Subcutaneous abdominal adipose tissue (tissue), 5 donors: ENCODE measurements around the gene IGFBP7.
"Not testable (repeated sequence)": the region's sequence is repeated elsewhere in the genome, so short reads cannot be mapped to it uniquely, and the experiment has no call there.

Experiments used
- H3K27ac ChIP-seq: one replicate; pipeline ENCODE4 v1.7.0; 2013; ENCODE audit warnings: low read depth, mild to moderate bottlenecking, inconsistent platforms, low read length, moderate library complexity
- H3K27me3 ChIP-seq, 5 donors: one replicate each; pipeline ENCODE4 v1.7.0; 2013; ENCODE audit warnings: low read length in 5 of 5, inconsistent platforms in 1 of 5; ENCODE audit not compliant: control insufficient read depth in 5 of 5, insufficient read depth in 4 of 5
- H3K36me3 ChIP-seq, 5 donors: one replicate each; pipeline ENCODE4 v1.7.0; 2013; ENCODE audit warnings: low read length in 5 of 5; ENCODE audit not compliant: control insufficient read depth in 5 of 5, insufficient read depth in 5 of 5
- H3K4me1 ChIP-seq, 5 donors: one replicate each; pipeline ENCODE4 v1.7.0; 2013; ENCODE audit warnings: low read length in 5 of 5, mild to moderate bottlenecking in 3 of 5, moderate library complexity in 1 of 5; ENCODE audit not compliant: control insufficient read depth in 5 of 5, insufficient read depth in 5 of 5
- H3K4me3 ChIP-seq, 5 donors: one replicate each; pipeline ENCODE4 v1.7.0; 2013; ENCODE audit warnings: low read length in 5 of 5, low read depth in 1 of 5
- H3K9ac ChIP-seq, 5 donors: one replicate each; pipeline ENCODE4 v1.7.0; 2013; ENCODE audit warnings: low read length in 5 of 5, mild to moderate bottlenecking in 4 of 5, moderate library complexity in 3 of 5
- H3K9me3 ChIP-seq, 5 donors: one replicate each; pipeline ENCODE4 v1.7.0; 2013; ENCODE audit warnings: low read length in 5 of 5; ENCODE audit not compliant: control insufficient read depth in 5 of 5
- donor health status: healthy.
- donor health status: healthy.
- donor health status: healthy.
- donor health status: healthy.
- donor health status: healthy.

The IGFBP7 gene

GRCh38 chr4:57064811-57065711, 45.1 kb downstream of the IGFBP7 start:
- Histone ChIP-seq H3K36me3 (peaks cover 0 to 5% (median 0%) of the 10 kb centered on the region in 5 donors), H3K9me3 (no peaks in the 10 kb centered on the region), H3K9ac (peak overlapping the region in 1 of 5 donors; percentile 39), H3K4me1 (peaks cover 2 to 27% (median 11%) of the 10 kb centered on the region in 5 donors), H3K4me3 (peak overlapping the region in 3 of 5 donors; percentile 10 to 27 (median 13)), H3K27ac (peak overlapping the region; percentile 37), H3K27me3 (no peaks in the 10 kb centered on the region)

GRCh38 chr4:57064120-57064519, 46.1 kb downstream of the IGFBP7 start:
- H3K27ac ChIP-seq: no peak overlapping the region
- H3K4me3 ChIP-seq: no peak overlapping the region
- peaks cover 0 to 5% (median 0%) of the 10 kb centered on the region in 5 donors for H3K36me3 ChIP-seq
- H3K4me1 ChIP-seq: peaks cover 2 to 27% (median 11%) of the 10 kb centered on the region in 5 donors
- no peaks in the 10 kb centered on the region for H3K27me3 ChIP-seq
- no peaks in the 10 kb centered on the region for H3K9me3 ChIP-seq
- no peak overlapping the region for H3K9ac ChIP-seq

GRCh38 chr4:57063518-57063917, 46.7 kb downstream of the IGFBP7 start:
- H3K9ac ChIP-seq: no peak overlapping the region
- no peaks in the 10 kb centered on the region for H3K9me3 ChIP-seq
- H3K27me3 ChIP-seq: no peaks in the 10 kb centered on the region
- H3K36me3 ChIP-seq: peaks cover 0 to 5% (median 0%) of the 10 kb centered on the region in 5 donors
- no peak overlapping the region for H3K27ac ChIP-seq
- H3K4me3 ChIP-seq: no peak overlapping the region
- peaks cover 2 to 27% (median 11%) of the 10 kb centered on the region in 5 donors for H3K4me1 ChIP-seq

- H3K27ac ChIP-seq: no peak overlapping the region
These were observed 48.8 kb downstream of the IGFBP7 start for GRCh38 chr4:57061395-57061794.

GRCh38 chr4:57060717-57061067, 49.5 kb downstream of the IGFBP7 start:
- H3K36me3 ChIP-seq, H3K9ac ChIP-seq, H3K27me3 ChIP-seq, H3K4me3 ChIP-seq, H3K27ac ChIP-seq, H3K9me3 ChIP-seq: not testable (repeated sequence)
- peaks cover 2 to 27% (median 10%) of the 10 kb centered on the region in 5 donors for H3K4me1 ChIP-seq

More at GRCh38 chr4:57061395-57061794, 48.8 kb downstream of the IGFBP7 start:
- Histone ChIP-seq H3K4me1 (peaks cover 2 to 31% (median 11%) of the 10 kb centered on the region in 5 donors), H3K9ac (no peak overlapping the region), H3K4me3 (no peak overlapping the region), H3K27me3 (peaks cover 0 to 2% (median 0%) of the 10 kb centered on the region in 5 donors), H3K9me3 (no peaks in the 10 kb centered on the region), H3K36me3 (peaks cover 0 to 3% (median 0%) of the 10 kb centered on the region in 5 donors)

- Histone ChIP-seq H3K27ac (no peak overlapping the region), H3K4me3 (no peak overlapping the region), H3K27me3 (peaks cover 0 to 3% (median 0%) of the 10 kb centered on the region in 5 donors), H3K9me3 (no peaks in the 10 kb centered on the region), H3K9ac (no peak overlapping the region), H3K4me1 (peaks cover 2 to 21% (median 5%) of the 10 kb centered on the region in 5 donors), H3K36me3 (no peaks in the 10 kb centered on the region)
These were observed 50.1 kb downstream of the IGFBP7 start for GRCh38 chr4:57059890-57060716.

GRCh38 chr4:57055886-57056285, 54.3 kb downstream of the IGFBP7 start:
- Histone ChIP-seq H3K9ac (no peak overlapping the region), H3K36me3 (no peaks in the 10 kb centered on the region), H3K4me3 (no peak overlapping the region), H3K4me1 (peaks cover 0 to 26% (median 6%) of the 10 kb centered on the region in 5 donors), H3K27me3 (peaks cover 0 to 3% (median 0%) of the 10 kb centered on the region in 5 donors), H3K27ac (no peak overlapping the region), H3K9me3 (no peaks in the 10 kb centered on the region)

- Histone ChIP-seq H3K27ac (no peak overlapping the region), H3K4me3 (no peak overlapping the region), H3K9ac (no peak overlapping the region), H3K36me3 (no peaks in the 10 kb centered on the region), H3K27me3 (peaks cover 0 to 3% (median 0%) of the 10 kb centered on the region in 5 donors), H3K4me1 (peaks cover 0 to 45% (median 9%) of the 10 kb centered on the region in 5 donors), H3K9me3 (no peaks in the 10 kb centered on the region)
These were observed 56.7 kb downstream of the IGFBP7 start for GRCh38 chr4:57053508-57053907.

GRCh38 chr4:57051524-57051923, 58.7 kb downstream of the IGFBP7 start:
- H3K9ac ChIP-seq: no peak overlapping the region

More at GRCh38 chr4:57051524-57051923, 58.7 kb downstream of the IGFBP7 start:
- Histone ChIP-seq H3K36me3 (no peaks in the 10 kb centered on the region), H3K27me3 (peaks cover 0 to 2% (median 0%) of the 10 kb centered on the region in 5 donors), H3K4me1 (peaks cover 0 to 43% (median 9%) of the 10 kb centered on the region in 5 donors), H3K9me3 (no peaks in the 10 kb centered on the region), H3K27ac (peak overlapping the region; percentile 12), H3K4me3 (no peak overlapping the region)
